ENCODE measurements around the gene FRAT1.

Gene FRAT1

GRCh38 chr10:97361537-97361901 lies 42.4 kb downstream of the FRAT1 start:
- Histone ChIP-seq H3K4me3 (ENCODE audit: low read depth, low read length) (no peak overlapping the region), H3K9ac (ENCODE audit: low read depth, low read length) (no peak overlapping the region), H3K36me3 (ENCODE audit: control insufficient read depth, insufficient read depth, low read length) (peaks cover 74% of the 10 kb centered on the region), H3K4me1 (ENCODE audit: control insufficient read depth, insufficient read depth, low read length) (no peaks in the 10 kb centered on the region), H3K9me3 (ENCODE audit: control insufficient read depth, insufficient read depth, low read length) (no peaks in the 10 kb centered on the region), H3K27me3 (ENCODE audit: control insufficient read depth, insufficient read depth, low read length) (no peaks in the 10 kb centered on the region)

- no peak overlapping the region for H3K4me3 ChIP-seq (ENCODE audit: low read depth, low read length)
- no peaks in the 10 kb centered on the region for H3K4me1 ChIP-seq (ENCODE audit: control insufficient read depth, insufficient read depth, low read length)
- H3K27me3 ChIP-seq (ENCODE audit: control insufficient read depth, insufficient read depth, low read length), result no peaks in the 10 kb centered on the region
- no peak overlapping the region for H3K9ac ChIP-seq (ENCODE audit: low read depth, low read length)
- H3K9me3 ChIP-seq (ENCODE audit: control insufficient read depth, insufficient read depth, low read length), result no peaks in the 10 kb centered on the region
- peaks cover 74% of the 10 kb centered on the region for H3K36me3 ChIP-seq (ENCODE audit: control insufficient read depth, insufficient read depth, low read length)
Observed at GRCh38 chr10:97362310-97363033, 43.4 kb downstream of the FRAT1 start.

- no peak overlapping the region for H3K4me3 ChIP-seq (ENCODE audit: low read depth, low read length)
- no peaks in the 10 kb centered on the region for H3K9me3 ChIP-seq (ENCODE audit: control insufficient read depth, insufficient read depth, low read length)
- H3K36me3 ChIP-seq (ENCODE audit: control insufficient read depth, insufficient read depth, low read length), result peaks cover 76% of the 10 kb centered on the region
- no peaks in the 10 kb centered on the region for H3K27me3 ChIP-seq (ENCODE audit: control insufficient read depth, insufficient read depth, low read length)
- H3K4me1 ChIP-seq (ENCODE audit: control insufficient read depth, insufficient read depth, low read length), result no peaks in the 10 kb centered on the region
- no peak overlapping the region for H3K9ac ChIP-seq (ENCODE audit: low read depth, low read length)
Observed at GRCh38 chr10:97363071-97363470, 44.0 kb downstream of the FRAT1 start.

GRCh38 chr10:97365761-97366351 lies 46.8 kb downstream of the FRAT1 start:
- Histone ChIP-seq H3K27me3 (ENCODE audit: control insufficient read depth, insufficient read depth, low read length) (no peaks in the 10 kb centered on the region), H3K36me3 (ENCODE audit: control insufficient read depth, insufficient read depth, low read length) (peaks cover 78% of the 10 kb centered on the region), H3K9me3 (ENCODE audit: control insufficient read depth, insufficient read depth, low read length) (no peaks in the 10 kb centered on the region), H3K4me3 (ENCODE audit: low read depth, low read length) (no peak overlapping the region), H3K4me1 (ENCODE audit: control insufficient read depth, insufficient read depth, low read length) (no peaks in the 10 kb centered on the region), H3K9ac (ENCODE audit: low read depth, low read length) (no peak overlapping the region)

- Histone ChIP-seq H3K9me3 (ENCODE audit: control insufficient read depth, insufficient read depth, low read length) (no peaks in the 10 kb centered on the region), H3K27me3 (ENCODE audit: control insufficient read depth, insufficient read depth, low read length) (no peaks in the 10 kb centered on the region), H3K4me1 (ENCODE audit: control insufficient read depth, insufficient read depth, low read length) (no peaks in the 10 kb centered on the region), H3K9ac (ENCODE audit: low read depth, low read length) (no peak overlapping the region), H3K4me3 (ENCODE audit: low read depth, low read length) (no peak overlapping the region), H3K36me3 (ENCODE audit: control insufficient read depth, insufficient read depth, low read length) (peaks cover 79% of the 10 kb centered on the region)
Observed at GRCh38 chr10:97366572-97366971, 47.5 kb downstream of the FRAT1 start.

GRCh38 chr10:97367126-97367649 lies 48.1 kb downstream of the FRAT1 start:
- H3K4me1 ChIP-seq (ENCODE audit: control insufficient read depth, insufficient read depth, low read length), result no peaks in the 10 kb centered on the region
- H3K9ac ChIP-seq (ENCODE audit: low read depth, low read length), result no peak overlapping the region
- no peak overlapping the region for H3K4me3 ChIP-seq (ENCODE audit: low read depth, low read length)
- peaks cover 84% of the 10 kb centered on the region for H3K36me3 ChIP-seq (ENCODE audit: control insufficient read depth, insufficient read depth, low read length)
- no peaks in the 10 kb centered on the region for H3K27me3 ChIP-seq (ENCODE audit: control insufficient read depth, insufficient read depth, low read length)
- H3K9me3 ChIP-seq (ENCODE audit: control insufficient read depth, insufficient read depth, low read length), result no peaks in the 10 kb centered on the region

Measured in iPS-15b (cell line).